Common myeloid progenitor, CD34-positive (primary cell): ENCODE results near the gene REXO5.

ENCODE experiments used
- CTCF ChIA-PET: fragments of 350-600 bp; sonication (Branson Sonifier 250); formaldehyde crosslinking; loops from one replicate; lab custom pipeline; 2021; ENCODE audit warnings: antibody characterized with exemption; lab: Charles Lee
- POLR2A ChIA-PET: fragments of 350-600 bp; sonication (Branson Sonifier 250); formaldehyde crosslinking; loops from one replicate; lab custom pipeline; 2021; ENCODE audit warnings: antibody characterized with exemption; lab: Charles Lee
- DNase-seq, 3 donors: peaks; one replicate each; pipeline versions ENCODE4 v3.0.0 to v3.0.0-alpha.2; 2013
- H3K27ac ChIP-seq, 2 experiments: 1 replicate in 1 of 2; 2 replicates in 1 of 2; pipeline ENCODE4 v1.7.0; 2013; ENCODE audit warnings: inconsistent platforms in 2 of 2, low read length in 2 of 2, mild to moderate bottlenecking in 2 of 2, low read depth in 1 of 2, moderate library complexity in 1 of 2; ENCODE audit not compliant: severe bottlenecking in 2 of 2, insufficient read depth in 1 of 2, poor library complexity in 1 of 2
- H3K27me3 ChIP-seq, 5 experiments: replicated peaks in 2 of 5; 1 replicate in 3 of 5; 2 replicates in 2 of 5; pipeline versions ENCODE4 v1.6.1 to v1.7.0; 2013; ENCODE audit warnings: low read length in 4 of 5, mild to moderate bottlenecking in 2 of 5, moderate library complexity in 2 of 5, inconsistent platforms in 1 of 5; ENCODE audit not compliant: insufficient read depth in 5 of 5, control insufficient read depth in 4 of 5
- H3K36me3 ChIP-seq, 4 experiments: 1 replicate in 2 of 4; 2 replicates in 2 of 4; pipeline versions ENCODE4 v1.6.1 to v1.7.0; 2013; ENCODE audit warnings: low read length in 3 of 4, control low read depth in 1 of 4, mild to moderate bottlenecking in 1 of 4; ENCODE audit not compliant: control insufficient read depth in 4 of 4, insufficient read depth in 4 of 4
- H3K4me1 ChIP-seq, 4 experiments: 1 replicate in 3 of 4; 2 replicates in 1 of 4; pipeline versions ENCODE4 v1.6.1 to v1.7.1; 2013; ENCODE audit warnings: low read length in 3 of 4, mild to moderate bottlenecking in 3 of 4, control low read depth in 1 of 4, inconsistent platforms in 1 of 4, moderate library complexity in 1 of 4; ENCODE audit not compliant: control insufficient read depth in 4 of 4, insufficient read depth in 4 of 4; ENCODE audit errors: control extremely low read depth in 1 of 4
- H3K4me3 ChIP-seq, 7 experiments: 1 replicate in 4 of 7; 2 replicates in 3 of 7; pipeline versions ENCODE4 v1.5.1 to v1.7.0; 2013; ENCODE audit warnings: mild to moderate bottlenecking in 7 of 7, low read length in 6 of 7, moderate library complexity in 6 of 7, inconsistent platforms in 2 of 7, low read depth in 2 of 7, control low read depth in 1 of 7; ENCODE audit not compliant: insufficient read depth in 4 of 7, control insufficient read depth in 1 of 7; ENCODE audit errors: extremely low read depth in 1 of 7
- H3K9me3 ChIP-seq, 5 experiments: 1 replicate in 4 of 5; 2 replicates in 1 of 5; pipeline versions ENCODE4 v1.6.1 to v1.7.1; 2013; ENCODE audit warnings: low read length in 4 of 5, mild to moderate bottlenecking in 2 of 5, inconsistent platforms in 1 of 5, low read depth in 1 of 5, moderate library complexity in 1 of 5; ENCODE audit not compliant: control insufficient read depth in 4 of 5, insufficient read depth in 2 of 5; ENCODE audit errors: control extremely low read depth in 1 of 5
- WGBS: methylation state at CpG from one replicate; pipeline ENCODE4 v1.1.5; 2013; ENCODE audit not compliant: insufficient coverage; 5-methylcytosine and 5-hydroxymethylcytosine counted together

Gene REXO5

GRCh38 chr16:20829536-20829935, 23.2 kb downstream of the REXO5 start:
- CTCF ChIA-PET = interaction anchor here (1.3 kb wide), 1 partner anchor 13 kb away, joined by 3 read pairs; no protein-coding TSS in a partner anchor
- H3K27me3 ChIP-seq = no peaks in the 10 kb centered on the region
- H3K4me3 ChIP-seq = no peak overlapping the region
- peaks cover 0 to 9% (median 4%) of the 10 kb centered on the region in 4 experiments for H3K4me1 ChIP-seq
- WGBS = 71% methylated on average over 1 of the region's 1 CpG
- peaks cover 17 to 80% (median 55%) of the 10 kb centered on the region in 4 experiments for H3K36me3 ChIP-seq
- no peak for DNase-seq
- peaks cover 0 to 7% (median 2%) of the 10 kb centered on the region in 5 experiments for H3K9me3 ChIP-seq
- POLR2A ChIA-PET = no interaction called here
- peak overlapping the region in 1 of 2 experiments; percentile 22 for H3K27ac ChIP-seq

GRCh38 chr16:20830372-20830771, 24.0 kb downstream of the REXO5 start:
- no peak overlapping the region for H3K27ac ChIP-seq
- H3K4me3 ChIP-seq = no peak overlapping the region
- no peaks in the 10 kb centered on the region for H3K27me3 ChIP-seq
- ChIA-PET POLR2A (no interaction called here), CTCF (no interaction called here)
- DNase-seq = no peak
- H3K4me1 ChIP-seq = peaks cover 0 to 9% (median 3%) of the 10 kb centered on the region in 4 experiments
- H3K36me3 ChIP-seq = peaks cover 21 to 83% (median 57%) of the 10 kb centered on the region in 4 experiments
- peaks cover 0 to 16% (median 3%) of the 10 kb centered on the region in 5 experiments for H3K9me3 ChIP-seq
- 88% methylated on average over 1 of the region's 1 CpG for WGBS

GRCh38 chr16:20833086-20833485, 26.8 kb downstream of the REXO5 start:
- Histone ChIP-seq H3K4me1 (no peaks in the 10 kb centered on the region), H3K36me3 (peaks cover 31 to 91% (median 64%) of the 10 kb centered on the region in 4 experiments), H3K27me3 (no peaks in the 10 kb centered on the region), H3K4me3 (no peak overlapping the region), H3K9me3 (peaks cover 2 to 32% (median 12%) of the 10 kb centered on the region in 5 experiments), H3K27ac (no peak overlapping the region)
- ChIA-PET POLR2A (no interaction called here), CTCF (interaction anchor here (1.3 to 1.5 kb wide), 3 partner anchors 9 to 26 kb away, joined by 3 to 5 read pairs (median 4); partner anchors contain the start of genes ERI2 and REXO5)
- no peak for DNase-seq
- no CpG with 5 or more reads among the region's 2 CpGs for WGBS

- H3K27me3 ChIP-seq = no peaks in the 10 kb centered on the region
- no peak overlapping the region for H3K27ac ChIP-seq
- POLR2A ChIA-PET = no interaction called here
- CTCF ChIA-PET = interaction anchor here (1.2 to 1.5 kb wide), 2 partner anchors 10 to 40 kb away, joined by 3 to 4 read pairs; no protein-coding TSS in a partner anchor
- no peak for DNase-seq
- peaks cover 0 to 7% (median 2%) of the 10 kb centered on the region in 4 experiments for H3K4me1 ChIP-seq
- peaks cover 2 to 32% (median 12%) of the 10 kb centered on the region in 5 experiments for H3K9me3 ChIP-seq
- no peak overlapping the region for H3K4me3 ChIP-seq
- no CpG with 5 or more reads among the region's 1 CpG for WGBS
- peaks cover 34 to 77% (median 61%) of the 10 kb centered on the region in 4 experiments for H3K36me3 ChIP-seq
Observed at GRCh38 chr16:20838240-20838639, 31.9 kb downstream of the REXO5 start.

- peaks cover 10 to 20% (median 14%) of the 10 kb centered on the region in 4 experiments for H3K4me1 ChIP-seq
- WGBS = no CpG with 5 or more reads among the region's 2 CpGs
- no peak overlapping the region for H3K4me3 ChIP-seq
- CTCF ChIA-PET = no interaction called here
- H3K9me3 ChIP-seq = peaks cover 2 to 25% (median 12%) of the 10 kb centered on the region in 5 experiments
- POLR2A ChIA-PET = no interaction called here
- no peak for DNase-seq
- H3K36me3 ChIP-seq = peaks cover 28 to 72% (median 49%) of the 10 kb centered on the region in 4 experiments
- H3K27ac ChIP-seq = no peak overlapping the region
- H3K27me3 ChIP-seq = no peaks in the 10 kb centered on the region
Observed at GRCh38 chr16:20839504-20839903, 33.2 kb downstream of the REXO5 start.

GRCh38 chr16:20844054-20844453, 37.7 kb downstream of the REXO5 start:
- POLR2A ChIA-PET = interaction anchor here (0.7 kb wide), 1 partner anchor 18 kb away, joined by 3 read pairs; no protein-coding TSS in a partner anchor
- 67% methylated on average over 1 of the region's 2 CpGs for WGBS
- CTCF ChIA-PET = interaction anchor here (1.1 to 6.2 kb wide), 4 partner anchors 17 to 31 kb away, joined by 3 to 41 read pairs (median 8); no protein-coding TSS in a partner anchor

GRCh38 chr16:20844588-20844987, 38.3 kb downstream of the REXO5 start:
- POLR2A ChIA-PET = interaction anchor here (0.7 kb wide), 1 partner anchor 19 kb away, joined by 3 read pairs; no protein-coding TSS in a partner anchor
- Histone ChIP-seq H3K27ac (peak overlapping the region in 1 of 2 experiments; percentile 64), H3K9me3 (no peaks in the 10 kb centered on the region), H3K27me3 (no peaks in the 10 kb centered on the region), H3K36me3 (peaks cover 5 to 67% (median 21%) of the 10 kb centered on the region in 4 experiments), H3K4me1 (peaks cover 12 to 62% (median 42%) of the 10 kb centered on the region in 4 experiments), H3K4me3 (peak overlapping the region in 1 of 7 experiments; percentile 40)
- WGBS = 0% methylated on average over 2 of the region's 3 CpGs
- CTCF ChIA-PET = interaction anchor here (0.7 to 11.0 kb wide), 7 partner anchors 18 to 456 kb away, joined by 3 to 119 read pairs (median 4); no protein-coding TSS in a partner anchor
- peak; percentile 36 to 66 (median 57) for DNase-seq

More at GRCh38 chr16:20844054-20844453, 37.7 kb downstream of the REXO5 start:
- peaks cover 7 to 63% (median 21%) of the 10 kb centered on the region in 4 experiments for H3K36me3 ChIP-seq
- H3K4me3 ChIP-seq = peak overlapping the region in 1 of 7 experiments; percentile 2
- peak overlapping the region in 1 of 2 experiments; percentile 64 for H3K27ac ChIP-seq
- H3K4me1 ChIP-seq = peaks cover 12 to 62% (median 40%) of the 10 kb centered on the region in 4 experiments
- H3K9me3 ChIP-seq = no peaks in the 10 kb centered on the region
- peak in 2 of 3 donors; percentile 19 to 36 for DNase-seq
- H3K27me3 ChIP-seq = no peaks in the 10 kb centered on the region
